ENCODE results near the gene ATP5MG.

ATP5MG gene

GRCh38 chr11:118401151-118401879 is at the start of gene ATP5MG:
ATP5MG (plus strand) TSS chr11:118401606; CDS start chr11:118401666, 60 bp downstream.
- ATAC-seq (replicated peaks; ENCODE audit: extremely low read depth, poor library complexity, severe bottlenecking) (peak; percentile 38), DNase-seq (ENCODE audit: low spot score in 2 of 2) (peak; percentile 88 to 89)
- no peaks in the 10 kb centered on the region for H3K27me3 Mint-ChIP-seq
- H3K9me3 Mint-ChIP-seq = no peaks in the 10 kb centered on the region
- peaks cover 35% of the 10 kb centered on the region for H3K36me3 Mint-ChIP-seq (ENCODE audit: insufficient read depth)
- H3K4me3 Mint-ChIP-seq = peak within 1 kb of the TSS; percentile 99
- H3K27ac Mint-ChIP-seq (ENCODE audit: low read depth) = peak within 1 kb of the TSS; percentile 100
- peaks cover 66% of the 10 kb centered on the region for H3K4me1 Mint-ChIP-seq

- Mint-ChIP-seq H3K4me3 (no peak overlapping the region), H3K9me3 (no peaks in the 10 kb centered on the region), H3K4me1 (peaks cover 24% of the 10 kb centered on the region), H3K36me3 (ENCODE audit: insufficient read depth) (peaks cover 58% of the 10 kb centered on the region), H3K27ac (ENCODE audit: low read depth) (peak overlapping the region; percentile 35), H3K27me3 (no peaks in the 10 kb centered on the region)
- DNase-seq (ENCODE audit: low spot score in 2 of 2) (no peak), ATAC-seq (replicated peaks; ENCODE audit: extremely low read depth, poor library complexity, severe bottlenecking) (no peak)
Measured at GRCh38 chr11:118353084-118353710, 48.2 kb upstream of the ATP5MG start.

GRCh38 chr11:118358071-118358470 is 43.3 kb upstream of the ATP5MG start:
- no peaks in the 10 kb centered on the region for H3K9me3 Mint-ChIP-seq
- DNase-seq (ENCODE audit: low spot score in 2 of 2) = no peak
- no peaks in the 10 kb centered on the region for H3K27me3 Mint-ChIP-seq
- peaks cover 40% of the 10 kb centered on the region for H3K4me1 Mint-ChIP-seq
- ATAC-seq (replicated peaks; ENCODE audit: extremely low read depth, poor library complexity, severe bottlenecking) = no peak
- peak overlapping the region; percentile 98 for H3K27ac Mint-ChIP-seq (ENCODE audit: low read depth)
- peaks cover 32% of the 10 kb centered on the region for H3K36me3 Mint-ChIP-seq (ENCODE audit: insufficient read depth)
- H3K4me3 Mint-ChIP-seq = no peak overlapping the region

GRCh38 chr11:118359295-118359958 is 42.0 kb upstream of the ATP5MG start, which contains the start of gene UBE4A:
UBE4A (plus strand) TSS chr11:118359600; CDS start chr11:118365081, 5,481 bp downstream.
- Mint-ChIP-seq H3K27me3 (no peaks in the 10 kb centered on the region), H3K4me1 (peaks cover 45% of the 10 kb centered on the region), H3K36me3 (ENCODE audit: insufficient read depth) (peaks cover 25% of the 10 kb centered on the region), H3K9me3 (no peaks in the 10 kb centered on the region), H3K4me3 (peak within 1 kb of the TSS; percentile 91), H3K27ac (ENCODE audit: low read depth) (peak within 1 kb of the TSS; percentile 98)
- ATAC-seq (replicated peaks; ENCODE audit: extremely low read depth, poor library complexity, severe bottlenecking) = peak; percentile 93
- DNase-seq (ENCODE audit: low spot score in 2 of 2) = peak; percentile 93 to 95

- H3K27ac Mint-ChIP-seq (ENCODE audit: low read depth) = no peak overlapping the region
- DNase-seq (ENCODE audit: low spot score in 2 of 2) (no peak), ATAC-seq (replicated peaks; ENCODE audit: extremely low read depth, poor library complexity, severe bottlenecking) (no peak)
- H3K36me3 Mint-ChIP-seq (ENCODE audit: insufficient read depth) = peaks cover 59% of the 10 kb centered on the region
- peaks cover 32% of the 10 kb centered on the region for H3K4me1 Mint-ChIP-seq
- no peak overlapping the region for H3K4me3 Mint-ChIP-seq
- no peaks in the 10 kb centered on the region for H3K9me3 Mint-ChIP-seq
- no peaks in the 10 kb centered on the region for H3K27me3 Mint-ChIP-seq
Measured at GRCh38 chr11:118364956-118365615, 36.3 kb upstream of the ATP5MG start.

- peaks cover 67% of the 10 kb centered on the region for H3K36me3 Mint-ChIP-seq (ENCODE audit: insufficient read depth)
- no peaks in the 10 kb centered on the region for H3K9me3 Mint-ChIP-seq
- H3K4me3 Mint-ChIP-seq = no peak overlapping the region
- H3K4me1 Mint-ChIP-seq = peaks cover 22% of the 10 kb centered on the region
- no peak overlapping the region for H3K27ac Mint-ChIP-seq (ENCODE audit: low read depth)
- DNase-seq (ENCODE audit: low spot score in 2 of 2) = no peak
- no peaks in the 10 kb centered on the region for H3K27me3 Mint-ChIP-seq
- no peak for ATAC-seq (replicated peaks; ENCODE audit: extremely low read depth, poor library complexity, severe bottlenecking)
Measured at GRCh38 chr11:118366287-118366686, 35.1 kb upstream of the ATP5MG start.

GRCh38 chr11:118370774-118371173 is 30.6 kb upstream of the ATP5MG start:
- Mint-ChIP-seq H3K9me3 (no peaks in the 10 kb centered on the region), H3K4me1 (no peaks in the 10 kb centered on the region), H3K27me3 (no peaks in the 10 kb centered on the region), H3K4me3 (no peak overlapping the region), H3K36me3 (ENCODE audit: insufficient read depth) (peaks cover 91% of the 10 kb centered on the region), H3K27ac (ENCODE audit: low read depth) (no peak overlapping the region)
- DNase-seq (ENCODE audit: low spot score in 2 of 2) (no peak), ATAC-seq (replicated peaks; ENCODE audit: extremely low read depth, poor library complexity, severe bottlenecking) (no peak)

- Mint-ChIP-seq H3K27me3 (no peaks in the 10 kb centered on the region), H3K9me3 (no peaks in the 10 kb centered on the region), H3K27ac (ENCODE audit: low read depth) (no peak overlapping the region), H3K36me3 (ENCODE audit: insufficient read depth) (peaks cover 95% of the 10 kb centered on the region), H3K4me3 (no peak overlapping the region), H3K4me1 (no peaks in the 10 kb centered on the region)
- no peak for ATAC-seq (replicated peaks; ENCODE audit: extremely low read depth, poor library complexity, severe bottlenecking)
- no peak for DNase-seq (ENCODE audit: low spot score in 2 of 2)
Measured at GRCh38 chr11:118373263-118373662, 28.1 kb upstream of the ATP5MG start.

GRCh38 chr11:118373871-118374270 is 27.5 kb upstream of the ATP5MG start:
- DNase-seq (ENCODE audit: low spot score in 2 of 2) (no peak), ATAC-seq (replicated peaks; ENCODE audit: extremely low read depth, poor library complexity, severe bottlenecking) (no peak)
- Mint-ChIP-seq H3K27ac (ENCODE audit: low read depth) (no peak overlapping the region), H3K27me3 (no peaks in the 10 kb centered on the region), H3K36me3 (ENCODE audit: insufficient read depth) (peaks cover 92% of the 10 kb centered on the region), H3K4me3 (no peak overlapping the region), H3K4me1 (no peaks in the 10 kb centered on the region), H3K9me3 (no peaks in the 10 kb centered on the region)

- DNase-seq (ENCODE audit: low spot score in 2 of 2) = no peak
- peaks cover 89% of the 10 kb centered on the region for H3K36me3 Mint-ChIP-seq (ENCODE audit: insufficient read depth)
- no peaks in the 10 kb centered on the region for H3K4me1 Mint-ChIP-seq
- ATAC-seq (replicated peaks; ENCODE audit: extremely low read depth, poor library complexity, severe bottlenecking) = no peak
- H3K27me3 Mint-ChIP-seq = no peaks in the 10 kb centered on the region
- H3K4me3 Mint-ChIP-seq = no peak overlapping the region
- H3K9me3 Mint-ChIP-seq = no peaks in the 10 kb centered on the region
- H3K27ac Mint-ChIP-seq (ENCODE audit: low read depth) = no peak overlapping the region
Measured at GRCh38 chr11:118374729-118375128, 26.7 kb upstream of the ATP5MG start.

GRCh38 chr11:118375978-118376377 is 25.4 kb upstream of the ATP5MG start:
- H3K4me1 Mint-ChIP-seq = no peaks in the 10 kb centered on the region
- H3K27ac Mint-ChIP-seq (ENCODE audit: low read depth) = peak overlapping the region; percentile 0
- no peaks in the 10 kb centered on the region for H3K27me3 Mint-ChIP-seq
- H3K4me3 Mint-ChIP-seq = no peak overlapping the region
- ATAC-seq (replicated peaks; ENCODE audit: extremely low read depth, poor library complexity, severe bottlenecking) = no peak
- H3K9me3 Mint-ChIP-seq = no peaks in the 10 kb centered on the region
- peaks cover 85% of the 10 kb centered on the region for H3K36me3 Mint-ChIP-seq (ENCODE audit: insufficient read depth)
- DNase-seq (ENCODE audit: low spot score in 2 of 2) = no peak

GRCh38 chr11:118379497-118379896 is 21.9 kb upstream of the ATP5MG start:
- no peak for ATAC-seq (replicated peaks; ENCODE audit: extremely low read depth, poor library complexity, severe bottlenecking)
- H3K9me3 Mint-ChIP-seq = no peaks in the 10 kb centered on the region
- H3K27ac Mint-ChIP-seq (ENCODE audit: low read depth) = no peak overlapping the region
- peaks cover 76% of the 10 kb centered on the region for H3K36me3 Mint-ChIP-seq (ENCODE audit: insufficient read depth)
- no peak overlapping the region for H3K4me3 Mint-ChIP-seq
- no peaks in the 10 kb centered on the region for H3K4me1 Mint-ChIP-seq
- DNase-seq (ENCODE audit: low spot score in 2 of 2) = no peak
- H3K27me3 Mint-ChIP-seq = no peaks in the 10 kb centered on the region
